HG03565 (cell line): ENCODE measurements around the gene EPB42.

Experiments
- ATAC-seq: cut with Tn5 transposase; IDR thresholded peaks from one replicate; pipeline ENCODE4 v1.9.1; 2021; ENCODE audit warnings: mild to moderate bottlenecking, moderate library complexity; ENCODE audit not compliant: unreplicated experiment

EPB42 gene

GRCh38 chr15:43220991-43221403 is at the start of gene EPB42:
TSS of gene EPB42 (minus strand) at chr15:43221018. CDS start at chr15:43220825, 193 bp downstream.
- ATAC-seq: no peak

- ATAC-seq: no peak
Measured at GRCh38 chr15:43270113-43270665, 49.4 kb upstream of the EPB42 start.

DNA sequence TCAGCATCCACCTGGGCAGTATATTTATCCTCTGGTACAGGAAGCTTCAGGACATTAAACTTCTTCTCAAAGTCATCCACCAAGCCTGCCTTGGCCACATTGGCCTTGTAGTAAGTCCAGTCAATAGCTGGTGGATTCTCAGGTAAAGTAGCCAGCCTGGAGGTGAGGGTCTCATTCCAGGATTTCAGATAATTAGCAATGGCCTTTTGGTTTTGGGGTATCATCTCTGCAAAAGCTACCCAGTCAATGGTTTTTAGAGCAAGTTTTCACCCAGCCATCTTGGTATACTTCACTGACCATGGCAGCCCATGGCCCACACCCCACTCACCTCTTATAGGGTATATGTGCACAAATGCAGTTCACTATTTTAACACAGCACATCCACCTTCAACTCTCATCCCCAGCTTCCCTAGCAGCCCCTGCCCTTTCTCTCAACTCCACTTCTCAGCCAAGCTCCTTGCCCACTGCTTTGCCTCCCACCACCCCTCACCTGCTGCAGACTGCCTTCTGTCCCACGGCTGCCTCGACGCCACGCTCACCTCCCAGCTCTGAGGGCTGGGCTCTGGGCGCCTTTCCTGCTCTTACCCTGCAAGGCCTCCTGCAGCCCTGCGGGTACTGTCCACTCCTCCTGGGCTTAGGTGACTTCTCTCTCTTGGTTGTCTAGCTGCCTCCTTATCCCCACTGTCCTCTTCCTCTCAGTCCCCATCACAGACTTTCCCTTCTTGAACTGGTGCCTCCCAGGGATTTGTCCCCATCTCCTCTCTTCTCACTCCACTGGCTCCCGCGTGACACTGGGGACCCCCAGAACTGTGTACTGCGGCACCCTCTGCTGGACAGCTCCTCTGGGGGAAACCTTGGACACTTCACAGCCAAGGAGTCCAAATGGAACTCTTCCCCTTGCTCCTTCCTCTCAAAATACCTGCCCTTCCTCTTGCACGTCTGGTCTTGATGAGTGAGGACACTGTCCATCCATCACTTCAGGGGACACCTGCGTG is 47.6 kb upstream of the EPB42 start:
- no peak for ATAC-seq

DNA sequence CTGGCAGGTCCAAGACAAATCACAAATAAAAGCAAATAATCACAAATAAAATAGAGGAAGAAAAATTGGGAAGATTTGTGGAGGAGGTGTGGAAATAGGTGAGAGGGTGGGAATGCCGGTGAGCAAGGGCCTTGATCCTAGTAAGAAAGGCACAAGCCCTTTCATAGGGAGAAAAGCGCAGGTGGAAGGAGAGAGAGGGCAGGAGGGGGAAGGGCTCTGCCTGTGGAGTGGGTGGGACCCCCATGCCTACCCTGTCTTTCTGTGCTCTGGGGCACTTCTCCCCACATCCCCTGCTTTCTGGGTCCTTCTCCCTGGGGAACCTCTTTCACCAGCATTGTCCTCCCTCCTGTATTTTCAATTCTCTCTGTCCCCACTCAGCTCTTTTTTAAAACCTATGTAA is 46.6 kb upstream of the EPB42 start:
- ATAC-seq: no peak

GRCh38 chr15:43266834-43267233 is 46.0 kb upstream of the EPB42 start, which contains the start of gene TGM5:
TSS of gene TGM5 (minus strand) at chr15:43266928. CDS start at chr15:43266849, 79 bp downstream.
- no peak for ATAC-seq

GRCh38 chr15:43266386-43266785 is 45.6 kb upstream of the EPB42 start:
- ATAC-seq: no peak

DNA sequence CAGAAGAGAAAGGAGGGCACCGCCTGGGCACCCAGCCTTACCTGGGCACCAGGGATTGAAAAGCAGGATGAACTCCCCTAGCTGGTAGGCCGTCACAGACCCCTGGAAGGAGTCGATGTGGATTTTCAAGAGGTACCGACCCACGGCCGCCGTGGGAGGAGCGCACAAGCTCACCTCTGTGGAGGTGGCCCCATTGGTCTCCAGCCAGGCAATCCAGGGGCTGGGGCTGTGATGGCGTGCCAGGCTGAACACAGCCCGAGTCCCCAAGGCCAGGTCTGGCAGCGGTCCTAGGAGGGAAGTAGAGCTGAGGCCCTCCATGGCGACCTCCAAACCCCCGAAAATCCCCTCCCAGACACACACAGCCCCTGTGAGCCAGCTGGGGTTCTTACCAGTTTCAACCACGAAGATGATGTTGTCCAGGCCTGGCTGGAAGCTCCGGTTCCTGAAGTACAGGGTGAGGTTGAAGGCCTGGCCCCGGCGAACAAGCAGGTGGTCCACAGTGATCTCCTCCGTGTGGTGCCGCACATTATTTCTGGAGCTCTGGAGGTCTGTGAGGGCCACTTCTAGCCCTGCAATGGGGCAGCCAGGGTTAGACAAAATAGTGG is 39.3 kb upstream of the EPB42 start:
- ATAC-seq: no peak

DNA sequence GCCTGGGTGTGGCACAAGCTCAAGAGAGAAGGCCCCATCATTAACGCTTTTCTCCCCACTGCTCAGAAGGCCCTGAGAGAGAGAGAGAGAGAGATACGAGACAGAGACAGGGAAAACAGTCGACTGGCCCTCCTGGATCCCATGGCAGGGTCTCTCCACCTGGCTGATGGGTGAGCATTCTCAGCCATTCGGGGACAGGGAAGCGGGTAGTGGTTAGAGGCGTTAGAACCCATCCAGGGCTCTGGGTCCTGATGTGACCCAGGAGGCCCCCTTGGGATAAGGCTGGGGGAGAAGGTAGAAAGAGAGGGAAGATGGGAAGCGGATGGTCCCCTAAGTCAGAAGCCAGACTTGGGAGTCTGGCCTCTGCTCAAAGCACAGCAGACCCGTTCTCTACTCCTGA is 38.0 kb upstream of the EPB42 start:
- no peak for ATAC-seq

DNA sequence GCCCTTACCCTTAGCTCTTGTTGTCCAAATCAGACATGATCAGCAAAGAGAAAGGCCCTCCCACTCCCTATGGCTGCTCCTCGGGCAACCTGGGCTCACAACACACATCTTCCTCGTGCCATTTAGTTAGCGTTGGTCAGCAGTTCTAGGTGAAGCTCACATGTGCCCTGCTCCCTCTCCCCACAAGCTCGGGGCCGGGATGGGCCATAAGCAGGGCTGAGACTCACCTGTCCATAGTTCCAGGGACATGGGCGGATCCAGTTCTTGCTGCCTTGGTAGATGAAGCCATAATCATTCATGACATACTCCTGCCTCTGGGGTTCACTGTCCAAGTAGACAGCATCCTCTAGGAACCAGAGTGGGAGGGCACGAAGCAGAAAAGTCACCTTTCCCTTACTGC is 35.5 kb upstream of the EPB42 start:
- ATAC-seq: no peak

DNA sequence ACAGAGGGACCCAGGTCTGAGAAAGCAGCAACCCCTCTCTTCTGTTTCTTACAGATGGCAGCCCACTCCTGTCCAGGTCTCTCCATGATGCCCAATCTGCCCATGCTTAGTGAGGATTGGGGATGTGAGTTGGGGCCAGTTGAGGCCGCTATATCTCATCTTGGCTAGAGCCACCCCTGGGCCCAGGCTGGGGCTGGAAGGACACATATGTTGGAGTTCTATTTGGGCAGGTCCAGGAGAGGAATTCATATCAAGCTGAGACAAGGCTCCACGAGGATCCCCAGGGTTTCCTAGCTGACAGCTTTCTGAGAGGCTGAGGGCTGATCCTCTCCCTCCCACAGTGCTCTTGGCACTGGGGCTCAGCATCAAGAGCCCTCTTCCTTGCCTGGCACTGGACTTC is 34.6 kb upstream of the EPB42 start:
- ATAC-seq: no peak

- ATAC-seq: no peak
Measured at GRCh38 chr15:43253431-43254403, 32.9 kb upstream of the EPB42 start.

- no peak for ATAC-seq
Measured at GRCh38 chr15:43251871-43252250, 31.0 kb upstream of the EPB42 start.

GRCh38 chr15:43251185-43251870 is 30.5 kb upstream of the EPB42 start:
- no peak for ATAC-seq

DNA sequence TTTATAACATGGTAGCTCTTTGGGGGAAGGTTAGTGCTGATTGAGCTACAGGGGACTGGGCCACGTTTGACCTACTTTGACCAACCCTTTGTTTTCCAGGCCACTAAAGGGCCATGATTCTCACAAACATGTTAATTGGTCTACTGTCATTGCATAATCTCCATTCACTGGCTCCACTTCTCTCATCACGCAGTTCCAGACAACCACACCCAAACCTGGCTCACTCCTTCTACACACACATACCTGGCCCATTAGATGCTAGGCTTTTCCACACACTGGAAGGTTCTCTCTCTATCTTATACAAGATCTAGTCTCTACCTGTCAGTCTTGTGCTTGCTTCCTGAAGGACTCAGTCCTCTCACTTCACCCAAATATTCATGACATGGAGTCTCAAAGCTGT is 30.0 kb upstream of the EPB42 start:
- no peak for ATAC-seq

- peak; percentile 46 for ATAC-seq
Measured at GRCh38 chr15:43249699-43250203, 28.9 kb upstream of the EPB42 start.

DNA sequence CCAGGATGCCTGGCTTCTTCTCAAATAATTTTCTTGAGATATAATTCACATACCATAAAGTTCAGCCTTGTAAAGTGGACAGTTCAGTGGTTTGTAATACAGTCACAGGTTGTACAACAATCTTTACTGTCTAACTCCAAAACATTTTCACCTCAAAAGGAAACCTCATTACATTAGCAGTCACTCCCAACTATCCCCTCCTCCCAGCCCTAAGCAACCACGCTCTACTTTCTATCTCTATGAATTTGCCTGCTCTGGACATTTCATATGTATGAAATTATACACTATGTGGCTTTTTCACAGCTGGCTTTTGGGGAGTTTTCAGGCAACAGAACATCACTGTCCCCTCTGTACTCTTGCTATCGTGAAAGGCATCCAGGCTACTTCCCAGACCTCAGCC is 28.4 kb upstream of the EPB42 start:
- ATAC-seq: no peak

- ATAC-seq: no peak
Measured at GRCh38 chr15:43246261-43246774, 25.5 kb upstream of the EPB42 start.

GRCh38 chr15:43244092-43244491 is 23.3 kb upstream of the EPB42 start:
- ATAC-seq: no peak

DNA sequence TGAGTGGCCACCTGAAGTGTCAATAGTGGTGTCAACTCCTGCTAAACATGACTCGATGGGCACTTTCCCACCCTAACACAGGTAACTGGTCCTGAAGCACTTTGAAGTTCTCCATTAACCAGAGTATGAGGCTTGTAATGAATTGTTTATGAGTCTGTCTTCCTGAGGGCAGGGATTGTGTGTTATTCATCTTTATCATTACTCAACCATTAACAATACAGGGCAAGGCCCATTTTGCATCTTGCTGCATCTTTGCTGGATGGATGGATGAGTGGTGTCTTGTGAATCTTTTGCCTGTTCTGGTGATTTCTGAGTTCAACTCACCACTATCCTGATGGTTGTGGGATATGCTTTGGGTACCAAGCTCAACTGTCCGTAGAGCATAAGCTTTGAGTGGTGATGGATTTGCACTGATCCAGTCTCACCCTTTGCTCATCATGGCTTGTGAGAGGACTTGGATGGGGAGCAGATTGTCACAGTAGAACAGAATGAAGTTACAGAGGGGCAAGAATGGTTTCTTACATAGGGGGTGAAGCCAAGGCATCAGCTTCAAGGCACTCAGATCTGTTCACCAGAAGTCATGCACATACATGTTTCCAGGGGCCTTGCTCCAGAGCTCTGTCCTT is 22.3 kb upstream of the EPB42 start:
- ATAC-seq: no peak
